Measurements from ENCODE around the gene TEAD4.

The TEAD4 gene

GRCh38 chr12:2967651-2968050 is 8.5 kb downstream of the TEAD4 start:
- TF ChIP-seq CTCF (IDR thresholded peaks at IDR 0.05; ENCODE audit: insufficient read depth, low read depth, low read length, missing control alignments), result no peak
- no peak overlapping the region for H3K4me3 ChIP-seq (ENCODE audit: low read length)
- DNase-seq (ENCODE audit: low read depth), result no peak

DNA sequence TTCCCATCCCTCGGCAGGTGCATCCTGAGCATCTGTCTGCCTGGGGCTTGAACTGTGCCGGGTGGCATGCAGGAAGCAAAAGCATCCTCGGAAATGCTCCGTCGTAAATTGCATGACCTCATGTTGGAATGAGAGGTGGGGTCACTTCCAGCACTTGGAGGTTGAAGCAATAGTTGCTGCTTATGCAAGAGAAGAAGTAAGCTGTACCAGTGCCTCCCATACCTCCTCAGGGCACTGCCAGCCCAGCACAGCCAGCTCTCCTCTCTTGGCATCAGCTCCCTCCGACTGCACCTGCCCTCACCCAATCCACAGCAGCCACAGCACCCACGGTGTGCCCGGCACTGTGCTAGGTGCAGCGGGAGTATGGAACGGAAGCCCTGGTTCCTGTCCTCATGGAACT is 11.5 kb downstream of the TEAD4 start:
- peak; percentile 9 for DNase-seq (ENCODE audit: low read depth)
- no peak overlapping the region for H3K4me3 ChIP-seq (ENCODE audit: low read length)
- TF ChIP-seq CTCF (IDR thresholded peaks at IDR 0.05; ENCODE audit: insufficient read depth, low read depth, low read length, missing control alignments), result no peak

DNA sequence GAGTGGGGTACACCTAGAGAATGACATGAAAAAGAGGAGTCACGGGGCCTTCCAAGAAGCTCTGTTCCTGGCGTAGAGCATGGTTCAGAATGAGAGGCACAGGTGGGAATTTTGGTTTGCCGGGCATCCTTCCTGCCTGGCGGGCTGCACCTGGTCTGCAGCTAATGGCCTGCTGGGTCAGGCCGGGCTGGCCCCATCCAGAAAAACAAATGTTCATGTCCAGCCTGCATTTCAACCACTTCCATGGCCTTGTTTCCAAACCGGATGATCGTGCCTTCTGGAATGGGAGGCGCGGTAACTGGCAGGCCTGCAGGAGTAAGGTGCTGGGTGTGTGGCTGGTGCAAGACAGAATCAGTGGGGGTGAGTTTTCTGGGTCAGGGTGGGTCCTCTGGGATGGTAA is 14.4 kb downstream of the TEAD4 start:
- TF ChIP-seq CTCF (IDR thresholded peaks at IDR 0.05; ENCODE audit: insufficient read depth, low read depth, low read length, missing control alignments), result no peak
- no peak for DNase-seq (ENCODE audit: low read depth)
- H3K4me3 ChIP-seq (ENCODE audit: low read length), result no peak overlapping the region

GRCh38 chr12:2974560-2974971 is 15.4 kb downstream of the TEAD4 start:
- no peak overlapping the region for H3K4me3 ChIP-seq (ENCODE audit: low read length)
- TF ChIP-seq CTCF (IDR thresholded peaks at IDR 0.05; ENCODE audit: insufficient read depth, low read depth, low read length, missing control alignments), result no peak
- DNase-seq (ENCODE audit: low read depth), result peak; percentile 12

DNA sequence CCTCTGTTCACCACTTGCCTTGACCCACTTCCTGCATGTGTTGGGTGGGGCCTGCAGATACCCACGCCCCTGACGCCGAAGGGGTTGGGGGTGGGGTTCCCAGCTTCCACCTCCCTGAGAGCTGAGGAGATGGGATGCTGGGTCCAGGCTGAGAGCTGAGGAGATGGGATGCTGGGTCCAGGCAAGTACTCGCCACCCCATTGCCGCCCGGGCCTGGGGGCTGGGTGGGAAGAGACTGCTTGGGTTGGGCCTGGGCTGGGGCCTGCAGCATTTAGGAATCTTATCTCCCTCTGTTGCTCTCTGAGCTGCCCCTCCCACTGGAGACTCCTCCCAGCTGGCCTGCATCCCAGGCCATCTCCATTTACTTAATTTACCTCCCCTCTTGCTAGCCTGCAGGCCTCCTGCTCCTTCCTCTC is 17.4 kb downstream of the TEAD4 start:
- no peak for TF ChIP-seq CTCF (IDR thresholded peaks at IDR 0.05; ENCODE audit: insufficient read depth, low read depth, low read length, missing control alignments)
- DNase-seq (ENCODE audit: low read depth), result no peak
- H3K4me3 ChIP-seq (ENCODE audit: low read length), result no peak overlapping the region

DNA sequence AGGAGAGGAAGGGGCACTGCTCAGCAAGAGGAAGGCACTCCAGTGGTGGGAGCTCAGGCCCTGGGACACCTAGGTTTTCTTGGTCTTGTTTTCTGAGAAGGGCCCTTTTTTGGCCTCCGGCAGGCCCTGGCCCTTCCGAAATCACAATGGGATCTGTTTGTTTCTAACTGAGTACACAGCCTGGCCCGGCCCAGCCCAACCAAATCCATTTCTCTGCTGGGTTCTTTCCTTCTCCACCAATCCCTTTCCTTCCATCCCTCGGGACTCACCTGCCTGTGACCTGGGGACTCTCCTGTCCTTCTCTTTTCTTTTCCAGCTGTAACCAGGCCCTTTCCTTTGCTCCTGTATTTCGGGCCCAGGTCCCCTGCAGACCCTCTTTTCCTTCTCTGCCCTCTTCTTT is 18.6 kb downstream of the TEAD4 start:
- no peak for TF ChIP-seq CTCF (IDR thresholded peaks at IDR 0.05; ENCODE audit: insufficient read depth, low read depth, low read length, missing control alignments)
- no peak for DNase-seq (ENCODE audit: low read depth)
- H3K4me3 ChIP-seq (ENCODE audit: low read length), result no peak overlapping the region

- no peak for DNase-seq (ENCODE audit: low read depth)
- no peak for TF ChIP-seq CTCF (IDR thresholded peaks at IDR 0.05; ENCODE audit: insufficient read depth, low read depth, low read length, missing control alignments)
- H3K4me3 ChIP-seq (ENCODE audit: low read length), result no peak overlapping the region
Observed at GRCh38 chr12:2979806-2980205, 20.6 kb downstream of the TEAD4 start.
